BLaER1 treated with 17β-estradiol and CSF1 and Interleukin-3, amounts not matched to agents 10 nM and 100 nM (cell line): Measurements from ENCODE around the gene SMARCA4.

Source experiments
- H3K27ac ChIP-seq, 11 experiments: shearing (Covaris generic); formaldehyde crosslinking; 2 replicates each; pipeline ENCODE4 v1.8.1; 2022
- H3K27me3 ChIP-seq, 11 experiments: shearing (Covaris generic); formaldehyde crosslinking; 2 replicates each; pipeline ENCODE4 v1.8.1; 2022
- H3K36me3 ChIP-seq, 11 experiments: shearing (Covaris generic); formaldehyde crosslinking; 2 replicates each; pipeline ENCODE4 v1.8.1; 2022
- H3K4me1 ChIP-seq, 10 experiments: shearing (Covaris generic); formaldehyde crosslinking; 2 replicates each; pipeline ENCODE4 v1.8.1; 2022
- H3K4me2 ChIP-seq, 11 experiments: shearing (Covaris generic); formaldehyde crosslinking; 2 replicates each; pipeline ENCODE4 v1.8.1; 2022
- H3K4me3 ChIP-seq, 10 experiments: shearing (Covaris generic); formaldehyde crosslinking; 2 replicates each; pipeline ENCODE4 v1.8.1; 2022
- H3K9ac ChIP-seq, 11 experiments: shearing (Covaris generic); formaldehyde crosslinking; 2 replicates each; pipeline ENCODE4 v1.8.1; 2022
- H3K9me3 ChIP-seq, 11 experiments: shearing (Covaris generic); formaldehyde crosslinking; replicated peaks in 1 of 11; 2 replicates each; pipeline ENCODE4 v1.8.1; 2022
- H4K20me1 ChIP-seq, 11 experiments: shearing (Covaris generic); formaldehyde crosslinking; 2 replicates each; pipeline ENCODE4 v1.8.1; 2022
- Cebpa-rat ChIP-seq, 11 experiments: shearing (Covaris generic); IDR thresholded peaks; 2 replicates each; pipeline ENCODE4 v1.8.1; 2022

Gene SMARCA4

GRCh38 chr19:10966809-10967208 lies 6.0 kb downstream of the SMARCA4 start:
- Histone ChIP-seq H4K20me1 (peaks cover 18 to 100% (median 98%) of the 10 kb centered on the region in 11 experiments; a peak in 21 of 22 replicates), H3K4me2 (peak overlapping the region; percentile 75 to 99 (median 90)), H3K9ac (peak overlapping the region in 9 of 11 experiments; percentile 16 to 77 (median 65); a peak in 11 of 22 replicates), H3K9me3 (no peaks in the 10 kb centered on the region), H3K4me1 (peaks cover 82 to 98% (median 97%) of the 10 kb centered on the region in 10 experiments), H3K27ac (peak overlapping the region in 9 of 11 experiments; percentile 30 to 84 (median 68); a peak in 17 of 22 replicates), H3K4me3 (peak overlapping the region in 1 of 10 experiments; percentile 9; a peak in 1 of 20 replicates), H3K36me3 (peaks cover 0 to 38% (median 15%) of the 10 kb centered on the region in 11 experiments; a peak in 13 of 22 replicates), H3K27me3 (no peaks in the 10 kb centered on the region)
- no peak for TF ChIP-seq Cebpa-rat (IDR thresholded peaks at IDR 0.05)

DNA sequence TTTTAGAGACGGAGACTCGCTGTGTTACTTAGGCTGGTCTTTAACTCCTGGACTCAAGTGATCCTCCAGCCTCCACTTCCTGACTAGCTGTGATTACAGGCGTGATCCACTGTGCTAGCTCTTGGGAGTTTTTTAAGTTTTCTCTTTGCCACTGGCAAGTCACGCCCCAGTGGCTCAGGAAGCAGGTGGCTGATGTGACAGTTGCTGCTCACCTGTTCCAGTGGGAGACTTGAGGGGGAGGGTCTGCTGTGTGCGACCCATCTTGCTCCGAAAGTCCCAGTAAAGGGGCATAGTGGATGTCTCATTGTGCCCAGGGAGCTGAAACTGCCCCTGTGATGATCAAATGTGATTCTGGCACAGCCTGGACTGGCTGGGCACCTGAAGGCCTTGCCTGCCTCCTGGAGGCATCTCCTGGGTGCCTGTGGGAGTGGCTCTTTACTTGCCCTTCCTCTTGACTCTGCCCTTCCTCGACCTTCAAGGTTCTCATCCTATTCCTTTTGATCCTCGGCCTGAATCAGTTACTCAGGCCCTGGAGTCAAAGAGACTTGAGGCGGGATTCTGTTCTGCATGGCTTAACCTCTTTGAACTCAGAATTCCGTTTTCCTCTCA lies 7.8 kb downstream of the SMARCA4 start:
- peak overlapping the region; percentile 44 to 77 (median 65); a peak in 20 of 22 replicates for H3K9ac ChIP-seq
- H3K4me2 ChIP-seq = peak overlapping the region; percentile 75 to 99 (median 90)
- peak overlapping the region in 10 of 11 experiments; percentile 22 to 84 (median 67); a peak in 20 of 22 replicates for H3K27ac ChIP-seq

GRCh38 chr19:10971107-10971726 lies 10.4 kb downstream of the SMARCA4 start:
- TF ChIP-seq Cebpa-rat (IDR thresholded peaks at IDR 0.05) = no peak
- H3K36me3 ChIP-seq = peaks cover 0 to 40% (median 12%) of the 10 kb centered on the region in 11 experiments; a peak in 13 of 22 replicates
- H3K27ac ChIP-seq = peak overlapping the region in 6 of 11 experiments; percentile 13 to 72 (median 54); a peak in 6 of 22 replicates
- H3K4me3 ChIP-seq = no peak overlapping the region
- peaks cover 33 to 100% (median 99%) of the 10 kb centered on the region in 11 experiments; a peak in 21 of 22 replicates for H4K20me1 ChIP-seq
- peak overlapping the region in 1 of 11 experiments; percentile 8; a peak in 1 of 22 replicates for H3K9ac ChIP-seq
- peaks cover 84 to 99% (median 96%) of the 10 kb centered on the region in 10 experiments for H3K4me1 ChIP-seq
- H3K9me3 ChIP-seq = no peaks in the 10 kb centered on the region
- H3K27me3 ChIP-seq = no peaks in the 10 kb centered on the region
- H3K4me2 ChIP-seq = peak overlapping the region in 10 of 11 experiments; percentile 34 to 99 (median 76); a peak in 18 of 22 replicates

More for the DNA sequence above, 7.8 kb downstream of the SMARCA4 start:
- Histone ChIP-seq H3K4me1 (peaks cover 82 to 100% (median 98%) of the 10 kb centered on the region in 10 experiments), H3K9me3 (no peaks in the 10 kb centered on the region), H4K20me1 (peaks cover 28 to 100% (median 100%) of the 10 kb centered on the region in 11 experiments; a peak in 21 of 22 replicates), H3K27me3 (no peaks in the 10 kb centered on the region), H3K36me3 (peaks cover 0 to 47% (median 20%) of the 10 kb centered on the region in 11 experiments; a peak in 14 of 22 replicates), H3K4me3 (peak overlapping the region in 6 of 10 experiments; percentile 4 to 39 (median 22); a peak in 7 of 20 replicates)
- no peak for TF ChIP-seq Cebpa-rat (IDR thresholded peaks at IDR 0.05)

- H3K4me2 ChIP-seq = peak overlapping the region; percentile 42 to 92 (median 72)
- peaks cover 0 to 45% (median 26%) of the 10 kb centered on the region in 11 experiments; a peak in 13 of 22 replicates for H3K36me3 ChIP-seq
- no peak overlapping the region for H3K4me3 ChIP-seq
- peaks cover 68 to 100% (median 99%) of the 10 kb centered on the region in 11 experiments; a peak in 21 of 22 replicates for H4K20me1 ChIP-seq
- peaks cover 78 to 98% (median 96%) of the 10 kb centered on the region in 10 experiments for H3K4me1 ChIP-seq
- peak overlapping the region in 8 of 11 experiments; percentile 0 to 46 (median 24); a peak in 10 of 22 replicates for H3K27ac ChIP-seq
- no peak for TF ChIP-seq Cebpa-rat (IDR thresholded peaks at IDR 0.05)
- no peaks in the 10 kb centered on the region for H3K27me3 ChIP-seq
- H3K9ac ChIP-seq = peak overlapping the region in 1 of 11 experiments; percentile 32; a peak in 1 of 22 replicates
- no peaks in the 10 kb centered on the region for H3K9me3 ChIP-seq
Measured at GRCh38 chr19:10975374-10976130, 14.7 kb downstream of the SMARCA4 start.

- H3K4me1 ChIP-seq = peaks cover 85 to 99% (median 96%) of the 10 kb centered on the region in 10 experiments
- no peak overlapping the region for H3K4me3 ChIP-seq
- H3K27ac ChIP-seq = peak overlapping the region in 5 of 11 experiments; percentile 3 to 46 (median 31); a peak in 7 of 22 replicates
- H3K27me3 ChIP-seq = no peaks in the 10 kb centered on the region
- H3K9ac ChIP-seq = peak overlapping the region in 4 of 11 experiments; percentile 14 to 43 (median 26); a peak in 5 of 22 replicates
- TF ChIP-seq Cebpa-rat (IDR thresholded peaks at IDR 0.05) = no peak
- H3K36me3 ChIP-seq = peaks cover 0 to 46% (median 33%) of the 10 kb centered on the region in 11 experiments; a peak in 17 of 22 replicates
- H3K4me2 ChIP-seq = peak overlapping the region; percentile 42 to 92 (median 73); a peak in 21 of 22 replicates
- peaks cover 72 to 100% (median 99%) of the 10 kb centered on the region in 11 experiments; a peak in 21 of 22 replicates for H4K20me1 ChIP-seq
- no peaks in the 10 kb centered on the region for H3K9me3 ChIP-seq
Measured at GRCh38 chr19:10976131-10976892, 15.5 kb downstream of the SMARCA4 start.

GRCh38 chr19:10977742-10978092 lies 16.9 kb downstream of the SMARCA4 start:
- H3K4me1 ChIP-seq = peaks cover 89 to 99% (median 96%) of the 10 kb centered on the region in 10 experiments
- peak overlapping the region; percentile 29 to 92 (median 61) for H3K4me2 ChIP-seq
- peaks cover 4 to 53% (median 37%) of the 10 kb centered on the region in 11 experiments; a peak in 17 of 22 replicates for H3K36me3 ChIP-seq
- H3K27ac ChIP-seq = peak overlapping the region in 6 of 11 experiments; percentile 8 to 51 (median 25); a peak in 5 of 22 replicates
- H3K4me3 ChIP-seq = no peak overlapping the region
- peaks cover 74 to 100% (median 99%) of the 10 kb centered on the region in 11 experiments; a peak in 21 of 22 replicates for H4K20me1 ChIP-seq
- no peaks in the 10 kb centered on the region for H3K27me3 ChIP-seq
- no peaks in the 10 kb centered on the region for H3K9me3 ChIP-seq
- TF ChIP-seq Cebpa-rat (IDR thresholded peaks at IDR 0.05) = no peak
- H3K9ac ChIP-seq = peak overlapping the region in 6 of 11 experiments; percentile 1 to 48 (median 16); a peak in 3 of 22 replicates

GRCh38 chr19:10979951-10980381 lies 19.1 kb downstream of the SMARCA4 start:
- H3K4me2 ChIP-seq = peak overlapping the region; percentile 72 to 93 (median 85)
- H3K9me3 ChIP-seq = no peaks in the 10 kb centered on the region
- peaks cover 81 to 95% (median 92%) of the 10 kb centered on the region in 10 experiments for H3K4me1 ChIP-seq
- H3K4me3 ChIP-seq = peak overlapping the region in 8 of 10 experiments; percentile 13 to 44 (median 25); a peak in 9 of 20 replicates
- peak overlapping the region; percentile 22 to 75 (median 58); a peak in 21 of 22 replicates for H3K9ac ChIP-seq
- H3K27ac ChIP-seq = peak overlapping the region in 10 of 11 experiments; percentile 21 to 69 (median 53); a peak in 18 of 22 replicates
- H4K20me1 ChIP-seq = peaks cover 89 to 100% (median 100%) of the 10 kb centered on the region in 11 experiments
- no peaks in the 10 kb centered on the region for H3K27me3 ChIP-seq
- peaks cover 19 to 75% (median 51%) of the 10 kb centered on the region in 11 experiments for H3K36me3 ChIP-seq
- peak in 2 of 11 experiments; percentile 11 to 36; a peak in 1 of 22 replicates for TF ChIP-seq Cebpa-rat (IDR thresholded peaks at IDR 0.05)
